Neural cell (in vitro differentiated cells): Measurements from ENCODE around the gene GGT6. TPM values are rescaled to one million over a fixed set of nuclear protein-coding genes. Genes with fewer than 3 reads are reported as not detected.

Source experiments
- H2AFZ ChIP-seq: fragments of 200-600, 300-800 bp; sonication (generic), shearing (Covaris generic); 2 replicates; pipeline ENCODE4 v1.6.0; 2014; ENCODE audit warnings: low read depth, mild to moderate bottlenecking, antibody characterized with exemption, low read length, moderate library complexity
- H3F3A ChIP-seq: fragments of 200-600 bp; shearing (Covaris generic); 2 replicates; pipeline ENCODE4 v1.6.1; 2016; ENCODE audit warnings: mild to moderate bottlenecking, moderate library complexity, mixed read lengths, antibody characterized with exemption, low read length; ENCODE audit not compliant: insufficient read depth, poor library complexity, severe bottlenecking
- H3K27ac ChIP-seq: fragments of 200-600, 300-800 bp; sonication (generic), shearing (Covaris generic); 2 replicates; pipeline ENCODE4 v1.5.1; 2014; ENCODE audit warnings: mild to moderate bottlenecking, low read length, moderate library complexity
- H3K27me3 ChIP-seq: fragments of 300-800, 200-600 bp; sonication (generic), shearing (Covaris generic); 2 replicates; pipeline ENCODE4 v1.6.0; 2014; ENCODE audit warnings: mild to moderate bottlenecking, low read depth, low read length, moderate library complexity; ENCODE audit not compliant: insufficient read depth
- H3K36me3 ChIP-seq: fragments of 300-800, 200-600 bp; sonication (generic), shearing (Covaris generic); 2 replicates; pipeline ENCODE4 v1.5.1; 2014; ENCODE audit warnings: mild to moderate bottlenecking, antibody characterized with exemption, low read length, moderate library complexity; ENCODE audit not compliant: insufficient read depth
- H3K4me2 ChIP-seq: fragments of 300-800, 200-600 bp; sonication (generic), shearing (Covaris generic); 2 replicates; pipeline ENCODE4 v1.6.0; 2014; ENCODE audit warnings: mild to moderate bottlenecking, low read length
- H3K4me3 ChIP-seq: fragments of 300-800, 200-600 bp; sonication (generic), shearing (Covaris generic); 2 replicates; pipeline ENCODE4 v1.5.1; 2014; ENCODE audit warnings: mild to moderate bottlenecking, low read length, moderate library complexity
- H3K79me2 ChIP-seq: fragments of 200-600 bp; shearing (Covaris generic); replicated peaks from 2 replicates; pipeline ENCODE4 v1.6.0; 2014; ENCODE audit warnings: mild to moderate bottlenecking, low read length, moderate library complexity; ENCODE audit not compliant: insufficient read depth
- H3K9ac ChIP-seq: fragments of 300-800, 200-600 bp; sonication (generic), shearing (Covaris generic); 2 replicates; pipeline ENCODE4 v1.6.1; 2016; ENCODE audit warnings: mild to moderate bottlenecking, low read length, mixed read lengths
- H3K9me2 ChIP-seq: fragments of 200-600 bp; shearing (Covaris generic); 2 replicates; pipeline ENCODE4 v1.6.1; 2016; ENCODE audit warnings: mild to moderate bottlenecking, low read length, mixed read lengths; ENCODE audit not compliant: insufficient read depth
- H3K9me3 ChIP-seq: fragments of 200-600, 300-800 bp; sonication (generic), shearing (Covaris generic); 2 replicates; pipeline ENCODE4 v1.6.1; 2016; ENCODE audit warnings: mild to moderate bottlenecking, mixed run types, low read length, moderate library complexity, mixed read lengths
- H4K20me1 ChIP-seq: fragments of 200-600 bp; shearing (Covaris generic); 2 replicates; pipeline ENCODE4 v1.6.1; 2016; ENCODE audit warnings: mild to moderate bottlenecking, mixed run types; ENCODE audit not compliant: insufficient read depth
- EP300 ChIP-seq: fragments of 450-650 bp; conservative IDR thresholded peaks from 2 replicates; pipeline ENCODE4 v1.6.1; 2014; ENCODE audit warnings: antibody characterized with exemption, mild to moderate bottlenecking, moderate library complexity; ENCODE audit not compliant: poor library complexity, severe bottlenecking
- EZH2 ChIP-seq: fragments of 200-600, 300-800 bp; shearing (Covaris generic), sonication (generic); IDR thresholded peaks from 2 replicates; pipeline ENCODE4 v1.6.1; 2014; ENCODE audit warnings: antibody characterized with exemption, low read length, borderline replicate concordance, mild to moderate bottlenecking; ENCODE audit not compliant: insufficient read depth, poor library complexity, severe bottlenecking
- MXI1 ChIP-seq: fragments of 450-650 bp; conservative IDR thresholded peaks from 2 replicates; pipeline ENCODE4 v1.6.1; 2014; ENCODE audit warnings: antibody characterized with exemption, mild to moderate bottlenecking; ENCODE audit not compliant: poor library complexity, severe bottlenecking
- POLR2AphosphoS5 ChIP-seq: IDR thresholded peaks from 2 replicates; pipeline ENCODE4 v1.6.1; 2012
- RAD21 ChIP-seq: fragments of 450-650 bp; conservative IDR thresholded peaks from 2 replicates; pipeline ENCODE4 v1.6.1; 2014; ENCODE audit warnings: antibody characterized with exemption, mild to moderate bottlenecking, moderate library complexity
- SMC3 ChIP-seq: fragments of 450-650 bp; conservative IDR thresholded peaks from 2 replicates; pipeline ENCODE4 v1.6.1; 2014; ENCODE audit warnings: antibody characterized with exemption, mild to moderate bottlenecking, moderate library complexity; ENCODE audit not compliant: poor library complexity
- TAF1 ChIP-seq: IDR thresholded peaks from 2 replicates; pipeline ENCODE4 v1.6.1; 2012; ENCODE audit warnings: low read depth
- polyA plus RNA-seq: library from polyadenylated mRNA; depleted of rRNA; stranded (reverse); fragments of >200 nt; gene quantifications from 2 replicates; pipeline ENCODE4 v1.2.3, GENCODE V29; 2014
- TF ChIP-seq, protein P1 (sequence below): IDR thresholded peaks from 2 replicates; pipeline ENCODE4 v1.6.1; 2012; ENCODE audit warnings: borderline replicate concordance
- TF ChIP-seq, protein P2 (sequence below): fragments of 450-650 bp; IDR thresholded peaks from 2 replicates; pipeline ENCODE4 v1.5.1; 2014; ENCODE audit warnings: antibody characterized with exemption, mild to moderate bottlenecking, moderate library complexity; ENCODE audit not compliant: poor library complexity, severe bottlenecking

GGT6 gene
- polyA plus RNA-seq, 1 donor from 2014 or later = not detected

DNA sequence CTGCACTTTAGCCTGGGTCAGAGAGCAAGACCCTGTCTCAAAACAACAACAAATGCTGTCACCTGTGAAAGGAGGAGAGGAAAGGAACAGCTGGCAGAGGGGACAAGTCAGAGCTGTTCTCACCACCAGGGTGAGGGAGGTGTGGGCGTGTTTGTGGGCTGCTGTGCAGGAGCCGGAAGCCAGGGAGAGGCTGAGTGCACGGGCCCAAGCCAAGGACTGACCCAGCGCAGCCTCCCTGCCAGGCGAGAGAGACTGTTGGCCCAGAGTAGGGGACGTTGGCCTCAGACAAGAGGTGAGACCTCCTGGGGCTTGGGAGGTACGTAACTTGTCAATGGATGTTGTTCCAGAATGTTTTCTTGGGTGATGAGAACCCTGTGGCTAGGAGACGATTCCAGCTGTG lies 51.0 kb downstream of the GGT6 start:
- Histone ChIP-seq H3F3A (no peaks in the 10 kb centered on the region), H3K27me3 (no peaks in the 10 kb centered on the region), H3K9me3 (no peaks in the 10 kb centered on the region), H2AFZ (no peak overlapping the region), H3K4me2 (no peak overlapping the region), H3K9ac (no peak overlapping the region), H4K20me1 (no peaks in the 10 kb centered on the region), H3K36me3 (no peaks in the 10 kb centered on the region), H3K9me2 (no peaks in the 10 kb centered on the region), H3K27ac (no peak overlapping the region), H3K4me3 (no peak overlapping the region), H3K79me2 (no peaks in the 10 kb centered on the region)
- TF ChIP-seq EZH2 (no peak), MXI1 (no peak)
- TF ChIP-seq, protein P1, sequence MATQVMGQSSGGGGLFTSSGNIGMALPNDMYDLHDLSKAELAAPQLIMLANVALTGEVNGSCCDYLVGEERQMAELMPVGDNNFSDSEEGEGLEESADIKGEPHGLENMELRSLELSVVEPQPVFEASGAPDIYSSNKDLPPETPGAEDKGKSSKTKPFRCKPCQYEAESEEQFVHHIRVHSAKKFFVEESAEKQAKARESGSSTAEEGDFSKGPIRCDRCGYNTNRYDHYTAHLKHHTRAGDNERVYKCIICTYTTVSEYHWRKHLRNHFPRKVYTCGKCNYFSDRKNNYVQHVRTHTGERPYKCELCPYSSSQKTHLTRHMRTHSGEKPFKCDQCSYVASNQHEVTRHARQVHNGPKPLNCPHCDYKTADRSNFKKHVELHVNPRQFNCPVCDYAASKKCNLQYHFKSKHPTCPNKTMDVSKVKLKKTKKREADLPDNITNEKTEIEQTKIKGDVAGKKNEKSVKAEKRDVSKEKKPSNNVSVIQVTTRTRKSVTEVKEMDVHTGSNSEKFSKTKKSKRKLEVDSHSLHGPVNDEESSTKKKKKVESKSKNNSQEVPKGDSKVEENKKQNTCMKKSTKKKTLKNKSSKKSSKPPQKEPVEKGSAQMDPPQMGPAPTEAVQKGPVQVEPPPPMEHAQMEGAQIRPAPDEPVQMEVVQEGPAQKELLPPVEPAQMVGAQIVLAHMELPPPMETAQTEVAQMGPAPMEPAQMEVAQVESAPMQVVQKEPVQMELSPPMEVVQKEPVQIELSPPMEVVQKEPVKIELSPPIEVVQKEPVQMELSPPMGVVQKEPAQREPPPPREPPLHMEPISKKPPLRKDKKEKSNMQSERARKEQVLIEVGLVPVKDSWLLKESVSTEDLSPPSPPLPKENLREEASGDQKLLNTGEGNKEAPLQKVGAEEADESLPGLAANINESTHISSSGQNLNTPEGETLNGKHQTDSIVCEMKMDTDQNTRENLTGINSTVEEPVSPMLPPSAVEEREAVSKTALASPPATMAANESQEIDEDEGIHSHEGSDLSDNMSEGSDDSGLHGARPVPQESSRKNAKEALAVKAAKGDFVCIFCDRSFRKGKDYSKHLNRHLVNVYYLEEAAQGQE = no peak

DNA sequence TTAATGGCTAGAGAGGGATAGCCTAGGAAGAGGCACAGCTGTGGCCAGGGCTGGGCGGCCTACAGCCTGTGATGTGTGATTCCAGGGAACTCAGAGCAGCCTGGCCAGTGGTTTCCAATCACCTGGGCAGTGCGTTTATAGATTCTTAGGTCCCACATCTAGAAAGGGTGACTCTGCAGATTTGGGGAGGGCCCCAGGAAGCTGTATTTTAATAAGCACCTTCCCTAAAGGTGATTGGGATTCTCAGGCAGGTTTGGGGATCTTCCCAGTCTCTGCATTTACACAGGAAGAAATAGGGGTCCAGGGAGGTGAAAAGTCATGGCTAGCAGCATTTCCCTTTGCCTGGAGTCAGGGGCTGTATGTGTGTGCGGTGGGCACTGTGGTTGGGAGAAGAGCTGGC lies 52.2 kb downstream of the GGT6 start:
- Histone ChIP-seq H3K79me2 (no peaks in the 10 kb centered on the region), H3K36me3 (no peaks in the 10 kb centered on the region), H2AFZ (no peak overlapping the region), H4K20me1 (no peaks in the 10 kb centered on the region), H3K4me3 (no peak overlapping the region), H3K27ac (no peak overlapping the region), H3K9me2 (no peaks in the 10 kb centered on the region), H3F3A (no peaks in the 10 kb centered on the region), H3K27me3 (no peaks in the 10 kb centered on the region), H3K9me3 (no peaks in the 10 kb centered on the region), H3K4me2 (no peak overlapping the region), H3K9ac (no peak overlapping the region)
- TF ChIP-seq, protein P1 = no peak
- no peak for TF ChIP-seq SMC3
- no peak for TF ChIP-seq RAD21
- no peak for TF ChIP-seq MXI1
- TF ChIP-seq, protein P2, sequence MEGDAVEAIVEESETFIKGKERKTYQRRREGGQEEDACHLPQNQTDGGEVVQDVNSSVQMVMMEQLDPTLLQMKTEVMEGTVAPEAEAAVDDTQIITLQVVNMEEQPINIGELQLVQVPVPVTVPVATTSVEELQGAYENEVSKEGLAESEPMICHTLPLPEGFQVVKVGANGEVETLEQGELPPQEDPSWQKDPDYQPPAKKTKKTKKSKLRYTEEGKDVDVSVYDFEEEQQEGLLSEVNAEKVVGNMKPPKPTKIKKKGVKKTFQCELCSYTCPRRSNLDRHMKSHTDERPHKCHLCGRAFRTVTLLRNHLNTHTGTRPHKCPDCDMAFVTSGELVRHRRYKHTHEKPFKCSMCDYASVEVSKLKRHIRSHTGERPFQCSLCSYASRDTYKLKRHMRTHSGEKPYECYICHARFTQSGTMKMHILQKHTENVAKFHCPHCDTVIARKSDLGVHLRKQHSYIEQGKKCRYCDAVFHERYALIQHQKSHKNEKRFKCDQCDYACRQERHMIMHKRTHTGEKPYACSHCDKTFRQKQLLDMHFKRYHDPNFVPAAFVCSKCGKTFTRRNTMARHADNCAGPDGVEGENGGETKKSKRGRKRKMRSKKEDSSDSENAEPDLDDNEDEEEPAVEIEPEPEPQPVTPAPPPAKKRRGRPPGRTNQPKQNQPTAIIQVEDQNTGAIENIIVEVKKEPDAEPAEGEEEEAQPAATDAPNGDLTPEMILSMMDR = no peak
- TF ChIP-seq TAF1 = no peak
- no peak for TF ChIP-seq EZH2
- TF ChIP-seq POLR2AphosphoS5 = no peak
- no peak for TF ChIP-seq EP300
